Measurements from ENCODE around the gene DSCAML1.

DSCAML1 gene

GRCh38 chr11:117548876-117549275, 248.1 kb downstream of the DSCAML1 start:
- TF ChIP-seq, protein P1, sequence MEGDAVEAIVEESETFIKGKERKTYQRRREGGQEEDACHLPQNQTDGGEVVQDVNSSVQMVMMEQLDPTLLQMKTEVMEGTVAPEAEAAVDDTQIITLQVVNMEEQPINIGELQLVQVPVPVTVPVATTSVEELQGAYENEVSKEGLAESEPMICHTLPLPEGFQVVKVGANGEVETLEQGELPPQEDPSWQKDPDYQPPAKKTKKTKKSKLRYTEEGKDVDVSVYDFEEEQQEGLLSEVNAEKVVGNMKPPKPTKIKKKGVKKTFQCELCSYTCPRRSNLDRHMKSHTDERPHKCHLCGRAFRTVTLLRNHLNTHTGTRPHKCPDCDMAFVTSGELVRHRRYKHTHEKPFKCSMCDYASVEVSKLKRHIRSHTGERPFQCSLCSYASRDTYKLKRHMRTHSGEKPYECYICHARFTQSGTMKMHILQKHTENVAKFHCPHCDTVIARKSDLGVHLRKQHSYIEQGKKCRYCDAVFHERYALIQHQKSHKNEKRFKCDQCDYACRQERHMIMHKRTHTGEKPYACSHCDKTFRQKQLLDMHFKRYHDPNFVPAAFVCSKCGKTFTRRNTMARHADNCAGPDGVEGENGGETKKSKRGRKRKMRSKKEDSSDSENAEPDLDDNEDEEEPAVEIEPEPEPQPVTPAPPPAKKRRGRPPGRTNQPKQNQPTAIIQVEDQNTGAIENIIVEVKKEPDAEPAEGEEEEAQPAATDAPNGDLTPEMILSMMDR (IDR thresholded peaks at IDR 0.05): no peak
- intact Hi-C loops (cut with DNase I; ENCODE audit: low total_unique reads): no loop called here
- H3K4me1 ChIP-seq: no peaks in the 10 kb centered on the region
- H3K4me3 ChIP-seq: no peak overlapping the region
- no peak overlapping the region for H3K27ac ChIP-seq
- no peak for DNase-seq
- peaks cover 0 to 24% of the 10 kb centered on the region in 2 donors for H3K27me3 ChIP-seq
- H3K9me3 ChIP-seq: no peaks in the 10 kb centered on the region
- H3K36me3 ChIP-seq: no peaks in the 10 kb centered on the region

DNA sequence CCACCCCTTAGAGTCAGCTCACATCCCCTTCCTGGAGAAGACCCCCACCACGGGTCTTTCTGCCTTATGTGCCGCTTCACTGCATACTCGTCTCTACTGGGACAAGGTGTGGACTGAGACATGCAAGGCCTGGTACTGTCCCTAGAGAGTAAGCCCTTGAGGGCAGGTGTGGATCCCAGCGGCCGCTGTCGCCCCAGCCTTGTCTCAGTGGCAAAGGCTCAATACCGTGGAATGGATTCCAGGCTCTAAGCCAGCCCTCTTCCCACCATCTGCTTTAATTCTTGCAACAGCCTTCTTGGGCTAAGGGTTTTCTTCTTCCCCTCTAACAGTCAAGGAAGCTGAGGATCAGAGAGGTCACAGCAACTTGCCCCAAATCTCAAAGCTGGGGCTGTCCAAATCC, 249.1 kb downstream of the DSCAML1 start:
- Histone ChIP-seq H3K36me3 (no peaks in the 10 kb centered on the region), H3K4me1 (no peaks in the 10 kb centered on the region), H3K9me3 (no peaks in the 10 kb centered on the region), H3K27me3 (peaks cover 0 to 26% of the 10 kb centered on the region in 2 donors), H3K4me3 (no peak overlapping the region), H3K27ac (no peak overlapping the region)
- intact Hi-C loops (cut with DNase I; ENCODE audit: low total_unique reads): no loop called here
- DNase-seq: no peak
- TF ChIP-seq, protein P1 (IDR thresholded peaks at IDR 0.05): no peak

GRCh38 chr11:117547195-117547850, 249.7 kb downstream of the DSCAML1 start:
- TF ChIP-seq, protein P1 (IDR thresholded peaks at IDR 0.05): no peak
- H3K27ac ChIP-seq: no peak overlapping the region
- H3K9me3 ChIP-seq: no peaks in the 10 kb centered on the region
- H3K4me1 ChIP-seq: no peaks in the 10 kb centered on the region
- peaks cover 0 to 24% of the 10 kb centered on the region in 2 donors for H3K27me3 ChIP-seq
- no peak overlapping the region for H3K4me3 ChIP-seq
- no peak for DNase-seq
- no peaks in the 10 kb centered on the region for H3K36me3 ChIP-seq
- intact Hi-C loops (cut with DNase I; ENCODE audit: low total_unique reads): no loop called here

DNA sequence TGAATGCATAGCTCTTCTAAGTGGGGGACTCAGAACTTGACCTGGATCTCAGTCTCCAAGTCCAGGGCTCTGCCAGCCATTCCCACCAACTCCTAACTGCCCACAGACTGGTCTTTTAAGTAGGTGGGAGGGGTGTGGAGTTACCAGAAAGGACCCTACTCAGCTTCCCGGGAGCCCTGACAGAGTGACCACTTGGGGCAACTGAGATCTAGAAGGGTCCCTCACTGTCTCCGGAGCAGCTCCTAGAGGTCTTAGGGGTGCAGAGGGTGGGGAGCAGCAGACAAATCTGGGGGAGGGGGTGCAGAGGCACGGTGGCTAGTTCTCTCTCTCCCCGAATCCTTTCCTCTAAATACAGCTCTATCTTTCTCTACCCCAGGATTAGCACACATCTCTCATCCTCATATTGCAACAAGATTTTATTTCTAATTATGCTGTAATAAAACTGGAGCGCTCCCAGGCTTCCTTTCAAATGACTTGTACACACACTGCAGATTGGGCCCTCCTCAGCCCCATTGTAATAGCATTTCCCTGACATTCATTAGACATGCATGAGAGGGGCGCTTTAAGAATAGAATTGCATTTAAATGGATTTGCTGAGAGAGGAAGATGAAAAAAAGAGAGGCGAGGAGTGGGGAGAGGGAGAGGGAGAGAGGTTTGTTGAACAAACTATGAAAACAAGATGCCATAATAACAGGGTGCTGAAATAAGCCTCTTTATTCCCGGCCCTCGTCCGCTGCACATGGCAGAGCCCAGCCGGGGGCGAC, 250.4 kb downstream of the DSCAML1 start:
- H3K4me1 ChIP-seq: no peaks in the 10 kb centered on the region
- intact Hi-C loops (cut with DNase I; ENCODE audit: low total_unique reads): no loop called here
- H3K9me3 ChIP-seq: no peaks in the 10 kb centered on the region
- DNase-seq: no peak
- no peaks in the 10 kb centered on the region for H3K36me3 ChIP-seq
- peaks cover 0 to 24% of the 10 kb centered on the region in 2 donors for H3K27me3 ChIP-seq
- TF ChIP-seq, protein P1 (IDR thresholded peaks at IDR 0.05): no peak
- no peak overlapping the region for H3K4me3 ChIP-seq
- H3K27ac ChIP-seq: no peak overlapping the region

DNA sequence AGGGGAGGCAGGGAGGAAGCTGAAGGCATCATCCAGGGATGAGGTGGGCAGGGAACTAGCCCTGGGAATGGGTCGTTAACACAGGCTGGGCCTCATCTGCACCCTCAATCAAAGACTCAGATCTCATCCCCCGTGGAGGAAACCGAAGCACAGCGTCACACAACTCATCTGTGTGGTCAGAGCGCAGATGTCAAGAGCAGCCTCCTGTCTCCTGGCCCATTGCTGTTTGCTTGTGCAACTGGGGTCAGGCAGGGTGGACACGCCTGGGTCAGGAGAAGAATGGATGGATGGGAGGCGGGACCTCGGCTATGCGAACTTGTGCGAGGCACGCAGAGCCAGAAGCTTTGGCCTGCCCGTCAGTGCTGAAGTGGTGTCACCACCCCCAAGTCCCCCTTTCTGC, 251.3 kb downstream of the DSCAML1 start:
- no peak for DNase-seq
- Histone ChIP-seq H3K4me1 (no peaks in the 10 kb centered on the region), H3K9me3 (no peaks in the 10 kb centered on the region), H3K36me3 (no peaks in the 10 kb centered on the region), H3K27me3 (peaks cover 0 to 17% of the 10 kb centered on the region in 2 donors), H3K4me3 (no peak overlapping the region), H3K27ac (no peak overlapping the region)
- TF ChIP-seq, protein P1 (IDR thresholded peaks at IDR 0.05): no peak
- intact Hi-C loops (cut with DNase I; ENCODE audit: low total_unique reads): no loop called here
